Measurements from ENCODE around the gene PTPRG.

Gene PTPRG

DNA sequence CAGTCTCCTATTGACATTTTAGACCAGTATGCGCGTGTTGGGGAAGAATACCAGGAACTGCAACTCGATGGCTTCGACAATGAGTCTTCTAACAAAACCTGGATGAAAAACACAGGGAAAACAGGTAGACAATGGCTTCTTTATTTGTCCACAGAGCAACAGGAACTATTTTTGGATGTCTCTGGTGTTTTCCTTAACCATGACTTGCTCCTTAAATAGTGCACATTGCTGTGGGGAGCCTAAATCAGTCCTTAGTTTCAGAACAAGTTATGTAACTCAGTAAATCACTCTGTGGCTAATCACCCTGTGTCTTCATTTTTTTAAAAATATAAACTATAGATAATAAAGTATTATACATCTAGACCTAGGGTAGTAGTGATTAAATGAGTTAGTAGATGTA lies 428.3 kb downstream of the PTPRG start:
- TF ChIP-seq EGR1 (IDR thresholded peaks at IDR 0.05), result no peak
- TF ChIP-seq TAF1 (IDR thresholded peaks at IDR 0.05; ENCODE audit: low read depth), result no peak
- TF ChIP-seq FOXM1 (IDR thresholded peaks at IDR 0.05; ENCODE audit: borderline replicate concordance, low read depth), result no peak
- TF ChIP-seq CREB1 (IDR thresholded peaks at IDR 0.05; ENCODE audit: low read depth), result no peak
- TF ChIP-seq ZBTB7A (IDR thresholded peaks at IDR 0.05; ENCODE audit: low read depth), result no peak
- no peak for TF ChIP-seq TEAD4 (IDR thresholded peaks at IDR 0.05)
- TF ChIP-seq TCF12 (IDR thresholded peaks at IDR 0.05; ENCODE audit: low read depth), result no peak
- no peak for TF ChIP-seq YY1 (IDR thresholded peaks at IDR 0.05; ENCODE audit: low read depth)
- TF ChIP-seq EP300 (IDR thresholded peaks at IDR 0.05; ENCODE audit: borderline replicate concordance), result no peak
- TF ChIP-seq NFIC (IDR thresholded peaks at IDR 0.05), result no peak
- TF ChIP-seq, protein P1, sequence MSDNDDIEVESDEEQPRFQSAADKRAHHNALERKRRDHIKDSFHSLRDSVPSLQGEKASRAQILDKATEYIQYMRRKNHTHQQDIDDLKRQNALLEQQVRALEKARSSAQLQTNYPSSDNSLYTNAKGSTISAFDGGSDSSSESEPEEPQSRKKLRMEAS (IDR thresholded peaks at IDR 0.05), result no peak
- TF ChIP-seq, protein P2, sequence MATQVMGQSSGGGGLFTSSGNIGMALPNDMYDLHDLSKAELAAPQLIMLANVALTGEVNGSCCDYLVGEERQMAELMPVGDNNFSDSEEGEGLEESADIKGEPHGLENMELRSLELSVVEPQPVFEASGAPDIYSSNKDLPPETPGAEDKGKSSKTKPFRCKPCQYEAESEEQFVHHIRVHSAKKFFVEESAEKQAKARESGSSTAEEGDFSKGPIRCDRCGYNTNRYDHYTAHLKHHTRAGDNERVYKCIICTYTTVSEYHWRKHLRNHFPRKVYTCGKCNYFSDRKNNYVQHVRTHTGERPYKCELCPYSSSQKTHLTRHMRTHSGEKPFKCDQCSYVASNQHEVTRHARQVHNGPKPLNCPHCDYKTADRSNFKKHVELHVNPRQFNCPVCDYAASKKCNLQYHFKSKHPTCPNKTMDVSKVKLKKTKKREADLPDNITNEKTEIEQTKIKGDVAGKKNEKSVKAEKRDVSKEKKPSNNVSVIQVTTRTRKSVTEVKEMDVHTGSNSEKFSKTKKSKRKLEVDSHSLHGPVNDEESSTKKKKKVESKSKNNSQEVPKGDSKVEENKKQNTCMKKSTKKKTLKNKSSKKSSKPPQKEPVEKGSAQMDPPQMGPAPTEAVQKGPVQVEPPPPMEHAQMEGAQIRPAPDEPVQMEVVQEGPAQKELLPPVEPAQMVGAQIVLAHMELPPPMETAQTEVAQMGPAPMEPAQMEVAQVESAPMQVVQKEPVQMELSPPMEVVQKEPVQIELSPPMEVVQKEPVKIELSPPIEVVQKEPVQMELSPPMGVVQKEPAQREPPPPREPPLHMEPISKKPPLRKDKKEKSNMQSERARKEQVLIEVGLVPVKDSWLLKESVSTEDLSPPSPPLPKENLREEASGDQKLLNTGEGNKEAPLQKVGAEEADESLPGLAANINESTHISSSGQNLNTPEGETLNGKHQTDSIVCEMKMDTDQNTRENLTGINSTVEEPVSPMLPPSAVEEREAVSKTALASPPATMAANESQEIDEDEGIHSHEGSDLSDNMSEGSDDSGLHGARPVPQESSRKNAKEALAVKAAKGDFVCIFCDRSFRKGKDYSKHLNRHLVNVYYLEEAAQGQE (IDR thresholded peaks at IDR 0.05; ENCODE audit: low read depth), result no peak

DNA sequence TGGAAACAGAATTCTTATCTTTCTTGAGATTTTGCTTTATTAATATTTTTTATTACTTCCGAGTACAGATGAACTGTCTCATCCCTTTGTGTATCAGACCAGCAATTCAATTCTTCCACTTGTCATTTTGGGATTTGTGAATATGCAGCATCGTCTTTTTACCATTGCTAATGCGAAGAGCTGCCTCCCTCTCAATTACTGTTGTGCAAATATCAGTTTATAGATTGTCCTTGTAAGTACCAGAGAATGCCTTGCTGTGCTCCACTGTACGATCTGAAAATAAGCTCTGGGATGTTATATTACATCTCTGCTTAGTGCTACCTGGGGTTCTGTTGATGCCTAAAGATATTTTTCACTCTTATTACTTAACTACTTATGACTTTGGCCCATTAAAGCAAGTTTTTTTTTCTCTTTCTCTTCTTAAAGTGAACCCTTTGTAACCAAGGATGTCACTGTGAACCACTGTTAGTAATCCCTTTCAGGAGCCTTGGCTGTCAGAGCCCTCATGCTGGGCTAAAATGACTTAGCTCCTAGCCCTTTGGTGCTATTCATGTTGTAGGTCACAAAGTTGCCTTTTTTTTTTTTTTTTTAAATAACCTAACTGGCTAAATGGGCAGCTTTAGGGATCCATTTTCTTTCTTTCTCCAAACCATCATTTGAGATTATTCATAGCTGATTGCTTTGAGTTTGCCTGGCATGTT lies 429.1 kb downstream of the PTPRG start:
- TF ChIP-seq RAD21 (IDR thresholded peaks at IDR 0.05; ENCODE audit: low read depth), result no peak
- TF ChIP-seq YY1 (IDR thresholded peaks at IDR 0.05; ENCODE audit: low read depth), result no peak
- no peak for TF ChIP-seq TCF12 (IDR thresholded peaks at IDR 0.05; ENCODE audit: low read depth)
- TF ChIP-seq CREB1 (IDR thresholded peaks at IDR 0.05; ENCODE audit: low read depth), result no peak
- no peak for TF ChIP-seq TEAD4 (IDR thresholded peaks at IDR 0.05)
- TF ChIP-seq, protein P3, sequence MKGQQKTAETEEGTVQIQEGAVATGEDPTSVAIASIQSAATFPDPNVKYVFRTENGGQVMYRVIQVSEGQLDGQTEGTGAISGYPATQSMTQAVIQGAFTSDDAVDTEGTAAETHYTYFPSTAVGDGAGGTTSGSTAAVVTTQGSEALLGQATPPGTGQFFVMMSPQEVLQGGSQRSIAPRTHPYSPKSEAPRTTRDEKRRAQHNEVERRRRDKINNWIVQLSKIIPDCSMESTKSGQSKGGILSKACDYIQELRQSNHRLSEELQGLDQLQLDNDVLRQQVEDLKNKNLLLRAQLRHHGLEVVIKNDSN (IDR thresholded peaks at IDR 0.05), result no peak
- TF ChIP-seq, protein P2 (IDR thresholded peaks at IDR 0.05; ENCODE audit: low read depth), result no peak
- no peak for TF ChIP-seq EP300 (IDR thresholded peaks at IDR 0.05; ENCODE audit: borderline replicate concordance)
- no peak for TF ChIP-seq EGR1 (IDR thresholded peaks at IDR 0.05)
- TF ChIP-seq, protein P1 (IDR thresholded peaks at IDR 0.05), result no peak
- TF ChIP-seq NFIC (IDR thresholded peaks at IDR 0.05), result no peak
- no peak for TF ChIP-seq TAF1 (IDR thresholded peaks at IDR 0.05; ENCODE audit: low read depth)
- no peak for TF ChIP-seq ZBTB7A (IDR thresholded peaks at IDR 0.05; ENCODE audit: low read depth)
- no peak for TF ChIP-seq FOXM1 (IDR thresholded peaks at IDR 0.05; ENCODE audit: borderline replicate concordance, low read depth)
- no peak for TF ChIP-seq CEBPB (IDR thresholded peaks at IDR 0.05)

DNA sequence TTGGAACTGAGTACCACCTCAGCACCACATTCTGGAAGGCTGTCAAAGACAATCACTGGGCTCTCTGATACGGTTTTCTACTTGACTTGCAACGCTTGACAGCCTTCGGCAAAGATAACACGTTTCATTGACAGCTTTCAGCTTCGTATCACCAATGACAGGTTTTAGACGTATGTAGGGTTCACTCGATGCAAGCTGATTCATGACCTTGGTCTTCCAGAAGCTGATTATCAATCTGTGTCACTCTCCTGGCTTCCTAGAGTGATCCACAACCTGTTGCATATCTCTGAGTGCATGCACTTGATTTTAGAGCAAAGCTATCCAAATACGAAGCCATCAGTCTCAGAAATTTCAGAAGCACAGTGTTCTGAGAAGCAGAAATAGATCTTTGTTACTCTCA lies 430.3 kb downstream of the PTPRG start:
- TF ChIP-seq EP300 (IDR thresholded peaks at IDR 0.05; ENCODE audit: borderline replicate concordance), result no peak
- TF ChIP-seq, protein P2 (IDR thresholded peaks at IDR 0.05; ENCODE audit: low read depth), result no peak
- TF ChIP-seq TAF1 (IDR thresholded peaks at IDR 0.05; ENCODE audit: low read depth), result no peak
- no peak for TF ChIP-seq EGR1 (IDR thresholded peaks at IDR 0.05)
- no peak for TF ChIP-seq TEAD4 (IDR thresholded peaks at IDR 0.05)

DNA sequence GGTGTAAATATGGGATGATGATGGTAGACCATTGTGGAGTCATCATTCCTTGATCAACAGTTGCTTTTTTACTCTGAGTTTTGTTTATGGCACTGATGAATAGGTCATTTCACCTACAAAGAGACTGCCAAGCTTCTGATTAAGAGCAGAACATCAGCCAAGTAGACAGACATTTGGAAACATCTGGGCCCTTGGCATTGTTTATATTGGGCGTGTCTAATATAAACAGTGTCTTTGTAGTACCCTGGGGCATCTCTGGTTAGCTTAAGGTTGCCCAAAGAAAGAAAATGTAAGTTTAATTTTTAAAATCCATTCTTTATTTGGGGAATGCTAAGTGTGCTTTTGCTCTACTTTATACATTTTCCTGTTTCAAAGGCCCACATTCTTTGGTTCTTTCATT lies 435.0 kb downstream of the PTPRG start:
- no peak for TF ChIP-seq TAF1 (IDR thresholded peaks at IDR 0.05; ENCODE audit: low read depth)
- no peak for TF ChIP-seq FOXM1 (IDR thresholded peaks at IDR 0.05; ENCODE audit: borderline replicate concordance, low read depth)
- TF ChIP-seq YY1 (IDR thresholded peaks at IDR 0.05; ENCODE audit: low read depth), result no peak
- TF ChIP-seq ZBTB7A (IDR thresholded peaks at IDR 0.05; ENCODE audit: low read depth), result no peak
- TF ChIP-seq, protein P2 (IDR thresholded peaks at IDR 0.05; ENCODE audit: low read depth), result no peak
- TF ChIP-seq, protein P3 (IDR thresholded peaks at IDR 0.05), result no peak
- no peak for TF ChIP-seq EP300 (IDR thresholded peaks at IDR 0.05; ENCODE audit: borderline replicate concordance)
- TF ChIP-seq RAD21 (IDR thresholded peaks at IDR 0.05; ENCODE audit: low read depth), result no peak
- TF ChIP-seq, protein P1 (IDR thresholded peaks at IDR 0.05), result no peak
- no peak for TF ChIP-seq CEBPB (IDR thresholded peaks at IDR 0.05)
- TF ChIP-seq TCF12 (IDR thresholded peaks at IDR 0.05; ENCODE audit: low read depth), result no peak
- TF ChIP-seq CREB1 (IDR thresholded peaks at IDR 0.05; ENCODE audit: low read depth), result no peak
- no peak for TF ChIP-seq NFIC (IDR thresholded peaks at IDR 0.05)
- no peak for TF ChIP-seq EGR1 (IDR thresholded peaks at IDR 0.05)
- no peak for TF ChIP-seq TEAD4 (IDR thresholded peaks at IDR 0.05)
